Endothelial cell of umbilical vein (primary cell): ENCODE results near the gene CPNE7. TPM values are rescaled to one million over a fixed set of nuclear protein-coding genes. Genes with fewer than 3 reads are reported as not detected.

Experiments
- BruUV-seq: library from RNA; stranded (reverse); fragments of 400-500 nt; replicated peaks from 2 replicates; lab custom pipeline; 2021; lab: Mats Ljungman, UMichigan
- CTCF ChIA-PET: fragments of 300-600, 350-600 bp; sonication (Branson Sonifier 250); formaldehyde crosslinking; loops from one replicate; lab custom pipeline; 2021; ENCODE audit warnings: antibody characterized with exemption, inconsistent platforms; lab: Charles Lee
- POLR2A ChIA-PET: fragments of 300-600, 350-600 bp; sonication (Branson Sonifier 250); formaldehyde crosslinking; loops from one replicate; lab custom pipeline; 2021; ENCODE audit warnings: antibody characterized with exemption, inconsistent platforms; lab: Charles Lee
- DNase-seq: peaks from one replicate; pipeline ENCODE4 v3.0.0-alpha.2; 2011; ENCODE audit warnings: low read depth, low spot score
- FAIRE-seq: peaks from 2 replicates; lab custom pipeline; 2011; peaks lifted over from hg19 to GRCh38; lab: Jason Lieb, UNC
- H2AFZ ChIP-seq: 2 replicates; pipeline ENCODE4 v1.6.0; 2012; ENCODE audit warnings: low read depth, low read length, control low read depth, inconsistent platforms
- H3K27ac ChIP-seq: 2 replicates; pipeline ENCODE4 v1.5.1; 2011; ENCODE audit warnings: low read depth, mild to moderate bottlenecking, control low read depth, low read length, moderate library complexity; ENCODE audit not compliant: insufficient read depth
- H3K27me3 ChIP-seq, 2 experiments: 2 replicates each; pipeline versions ENCODE4 v1.6.0 to v1.6.1; 2011; ENCODE audit warnings: low read length in 2 of 2, mixed read lengths in 1 of 2; ENCODE audit not compliant: control insufficient read depth in 2 of 2, insufficient read depth in 2 of 2
- H3K36me3 ChIP-seq, 2 experiments: 2 replicates in 1 of 2; 3 replicates in 1 of 2; pipeline ENCODE4 v1.5.1; 2011; ENCODE audit warnings: low read length in 2 of 2, mild to moderate bottlenecking in 1 of 2, moderate library complexity in 1 of 2; ENCODE audit not compliant: control insufficient read depth in 2 of 2, insufficient read depth in 2 of 2; ENCODE audit errors: extremely low read depth in 1 of 2
- H3K4me1 ChIP-seq: 3 replicates; pipeline ENCODE4 v1.5.1; 2011; ENCODE audit warnings: mild to moderate bottlenecking, low read length; ENCODE audit not compliant: control insufficient read depth, insufficient read depth; ENCODE audit errors: extremely low read depth
- H3K4me2 ChIP-seq: 2 replicates; pipeline ENCODE4 v1.6.1; 2011; ENCODE audit warnings: low read length, control low read depth, mixed read lengths; ENCODE audit not compliant: insufficient read depth
- H3K4me3 ChIP-seq, 3 experiments: fragments of 200-600 bp in 1 of 3; sonication (generic), shearing (Covaris generic) in 1 of 3; replicated peaks in 1 of 3; 2 replicates each; pipeline ENCODE4 v1.5.1; 2011 to 2016; ENCODE audit warnings: control low read depth in 3 of 3, low read length in 3 of 3, mild to moderate bottlenecking in 2 of 3, inconsistent platforms in 1 of 3, low read depth in 1 of 3, moderate library complexity in 1 of 3; ENCODE audit not compliant: insufficient read depth in 1 of 3
- H3K79me2 ChIP-seq: 2 replicates; pipeline ENCODE4 v1.6.0; 2012; ENCODE audit warnings: low read length, inconsistent platforms; ENCODE audit not compliant: control insufficient read depth, insufficient read depth
- H3K9ac ChIP-seq: replicated peaks from 2 replicates; pipeline ENCODE3; 2011; ENCODE audit warnings: low read length, control low read depth; ENCODE audit not compliant: insufficient read depth; ENCODE audit errors: extremely low read depth
- H3K9me1 ChIP-seq: replicated peaks from 3 replicates; pipeline ENCODE4 v1.6.0; 2011; ENCODE audit warnings: mild to moderate bottlenecking, low read length; ENCODE audit not compliant: control insufficient read depth, insufficient read depth; ENCODE audit errors: extremely low read depth
- H3K9me3 ChIP-seq: replicated peaks from 2 replicates; pipeline ENCODE4 v1.5.1; 2012; ENCODE audit warnings: low read length, inconsistent platforms; ENCODE audit not compliant: control insufficient read depth, insufficient read depth
- H4K20me1 ChIP-seq: replicated peaks from 2 replicates; pipeline ENCODE3; 2011; ENCODE audit warnings: mild to moderate bottlenecking, low read length; ENCODE audit not compliant: control insufficient read depth, insufficient read depth; ENCODE audit errors: extremely low read depth
- EZH2 ChIP-seq: IDR thresholded peaks from 2 replicates; pipeline ENCODE4 v1.6.1; 2012; ENCODE audit warnings: borderline replicate concordance, low read depth, mild to moderate bottlenecking, moderate library complexity, low read length, inconsistent platforms; ENCODE audit not compliant: severe bottlenecking
- FOS ChIP-seq: IDR thresholded peaks from 2 replicates; pipeline ENCODE4 v1.6.1; 2011; ENCODE audit warnings: mild to moderate bottlenecking, low read length, moderate library complexity, borderline replicate concordance; ENCODE audit not compliant: insufficient read depth
- GATA2 ChIP-seq: IDR thresholded peaks from 2 replicates; pipeline ENCODE4 v1.7.0; 2011; ENCODE audit warnings: low read depth, mild to moderate bottlenecking, moderate library complexity, mixed read lengths, low read length; ENCODE audit not compliant: insufficient read length, insufficient read depth
- JUN ChIP-seq: IDR thresholded peaks from 2 replicates; pipeline ENCODE4 v1.6.1; 2011; ENCODE audit warnings: borderline replicate concordance, low read depth; ENCODE audit not compliant: insufficient read length, insufficient read depth
- MAX ChIP-seq: IDR thresholded peaks from 2 replicates; pipeline ENCODE4 v1.6.1; 2011; ENCODE audit not compliant: insufficient read depth, insufficient read length
- MYC ChIP-seq: IDR thresholded peaks from one replicate; pipeline ENCODE4 v1.6.1; 2011; ENCODE audit warnings: mild to moderate bottlenecking, low read depth, low read length
- POLR2A ChIP-seq: IDR thresholded peaks from 2 replicates; pipeline ENCODE4 v1.6.1; 2012; ENCODE audit warnings: low read depth, mild to moderate bottlenecking, control low read depth, low read length
- POLR2AphosphoS5 ChIP-seq: IDR thresholded peaks from 2 replicates; pipeline ENCODE4 v1.6.1; 2012; ENCODE audit warnings: low read depth, mild to moderate bottlenecking, control low read depth, low read length, moderate library complexity; ENCODE audit not compliant: insufficient read depth
- dilution Hi-C: fragments of 300-500 bp; cut with MboI; formaldehyde crosslinking; loops from one replicate; pipeline ENCODE4 v1.15.0; 2019; ENCODE audit warnings: low sequenced_read_pairs; ENCODE audit not compliant: extremely low pct_ligation_motif_present
- intact Hi-C: fragments of 100-400 bp; cut with micrococcal nuclease; formaldehyde crosslinking; loops from one replicate; pipeline ENCODE4 v1.10.0; 2022
- polyA plus RNA-seq, 4 experiments: library from polyadenylated mRNA; depleted of rRNA in 3 of 4; stranded (reverse) in 3 of 4; unstranded in 1 of 4; fragments of >200 nt; gene quantifications; 2 replicates each; pipeline versions ENCODE4 v1.2.1 to v1.2.3, GENCODE V29; 2011 to 2012; ENCODE audit warnings: missing spikeins in 1 of 4
- total RNA-seq: library from RNA; stranded (reverse); gene quantifications from 2 replicates; pipeline ENCODE4 v1.2.3, GENCODE V29; 2021
- TF ChIP-seq, protein P1 (sequence below), 2 donors: IDR thresholded peaks; 1 replicate in 1 of 2; 2 replicates in 1 of 2; pipeline ENCODE4 v1.5.1; 2011; ENCODE audit warnings: low read length in 2 of 2, mild to moderate bottlenecking in 2 of 2, moderate library complexity in 2 of 2, control low read depth in 1 of 2, inconsistent platforms in 1 of 2, low read depth in 1 of 2; ENCODE audit not compliant: insufficient read depth in 1 of 2; ENCODE audit errors: extremely low read depth in 1 of 2

Gene CPNE7
- total and polyA plus RNA-seq, 2 donors (not counting 3 experiments of a cell fraction or from before 2014, with no cell fraction given) = 2.0 to 5.9 TPM

GRCh38 chr16:89598199-89598598 lies 22.6 kb downstream of the CPNE7 start:
- intact Hi-C loops = no loop called here
- dilution Hi-C loops = no loop called here
- H4K20me1 ChIP-seq = no peaks in the 10 kb centered on the region
- H3K79me2 ChIP-seq = no peaks in the 10 kb centered on the region
- H3K9me1 ChIP-seq = no peaks in the 10 kb centered on the region
- BruUV-seq = no TSS peak
- H3K9me3 ChIP-seq = no peaks in the 10 kb centered on the region
- no peak overlapping the region for H2AFZ ChIP-seq
- TF ChIP-seq MAX (no peak), FOS (no peak), JUN (no peak), EZH2 (no peak), MYC (no peak), POLR2A (no peak), GATA2 (no peak), POLR2AphosphoS5 (no peak)
- TF ChIP-seq, protein P1, sequence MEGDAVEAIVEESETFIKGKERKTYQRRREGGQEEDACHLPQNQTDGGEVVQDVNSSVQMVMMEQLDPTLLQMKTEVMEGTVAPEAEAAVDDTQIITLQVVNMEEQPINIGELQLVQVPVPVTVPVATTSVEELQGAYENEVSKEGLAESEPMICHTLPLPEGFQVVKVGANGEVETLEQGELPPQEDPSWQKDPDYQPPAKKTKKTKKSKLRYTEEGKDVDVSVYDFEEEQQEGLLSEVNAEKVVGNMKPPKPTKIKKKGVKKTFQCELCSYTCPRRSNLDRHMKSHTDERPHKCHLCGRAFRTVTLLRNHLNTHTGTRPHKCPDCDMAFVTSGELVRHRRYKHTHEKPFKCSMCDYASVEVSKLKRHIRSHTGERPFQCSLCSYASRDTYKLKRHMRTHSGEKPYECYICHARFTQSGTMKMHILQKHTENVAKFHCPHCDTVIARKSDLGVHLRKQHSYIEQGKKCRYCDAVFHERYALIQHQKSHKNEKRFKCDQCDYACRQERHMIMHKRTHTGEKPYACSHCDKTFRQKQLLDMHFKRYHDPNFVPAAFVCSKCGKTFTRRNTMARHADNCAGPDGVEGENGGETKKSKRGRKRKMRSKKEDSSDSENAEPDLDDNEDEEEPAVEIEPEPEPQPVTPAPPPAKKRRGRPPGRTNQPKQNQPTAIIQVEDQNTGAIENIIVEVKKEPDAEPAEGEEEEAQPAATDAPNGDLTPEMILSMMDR (IDR thresholded peaks at IDR 0.05; ENCODE audit: extremely low read depth in 1 of 2, insufficient read depth in 1 of 2, low read depth in 1 of 2, low read length in 2 of 2) = no peak
- no peak overlapping the region for H3K4me3 ChIP-seq
- H3K4me2 ChIP-seq = no peak overlapping the region
- POLR2A ChIA-PET = no interaction called here
- CTCF ChIA-PET = interaction anchor here (1.5 kb wide), 1 partner anchor 17 kb away, joined by 6 read pairs; no protein-coding TSS in a partner anchor
- no peaks in the 10 kb centered on the region for H3K27me3 ChIP-seq
- peaks cover 11% of the 10 kb centered on the region for H3K4me1 ChIP-seq
- H3K27ac ChIP-seq = no peak overlapping the region
- DNase-seq = no peak
- H3K9ac ChIP-seq = no peak overlapping the region
- H3K36me3 ChIP-seq = no peaks in the 10 kb centered on the region
- no peak for FAIRE-seq
